ENCODE data around the gene PCDHA6. TPM values are rescaled to one million over a fixed set of nuclear protein-coding genes. Genes with fewer than 3 reads are reported as not detected.
"Not testable (repeated sequence)": the region's sequence is repeated elsewhere in the genome, so short reads cannot be mapped to it uniquely, and the experiment has no call there.

PCDHA6 gene
- total RNA-seq, 2 experiments from 2014 or later: not detected

DNA sequence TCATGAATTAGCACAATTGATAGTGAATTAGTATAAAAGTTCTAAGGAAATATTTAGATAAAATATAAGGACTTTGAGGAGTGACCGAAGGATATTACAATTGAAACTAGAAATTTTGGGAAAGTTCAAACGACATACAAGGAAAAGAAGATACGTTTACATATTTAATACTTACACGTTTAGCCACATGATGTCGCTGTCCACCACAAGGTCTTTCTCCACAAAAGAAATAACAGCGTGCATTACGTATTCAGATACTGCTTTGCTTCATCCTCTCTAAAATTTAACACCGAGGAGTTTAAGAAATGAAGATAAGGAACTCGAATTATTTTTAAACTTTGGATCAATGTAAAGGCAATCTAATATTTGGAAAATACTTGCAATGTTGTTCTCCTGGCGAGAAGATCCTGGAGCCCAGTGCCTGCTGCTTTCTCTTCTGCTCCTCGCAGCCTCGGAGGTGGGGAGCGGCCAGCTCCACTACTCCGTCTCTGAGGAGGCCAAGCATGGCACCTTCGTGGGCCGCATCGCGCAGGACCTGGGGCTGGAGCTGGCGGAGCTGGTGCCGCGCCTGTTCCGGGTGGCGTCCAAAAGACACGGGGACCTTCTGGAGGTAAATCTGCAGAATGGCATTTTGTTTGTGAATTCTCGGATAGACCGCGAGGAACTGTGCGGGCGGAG is 26.8 kb upstream of the PCDHA6 start, which contains the start of gene PCDHA3:
Gene PCDHA3, plus strand, starts transcription at position 242 of the 678 bp plus-strand sequence.
- H3K4me1 Mint-ChIP-seq: no peaks in the 10 kb centered on the region
- intact Hi-C loops (cut with DNase I, micrococcal nuclease): loop anchor here in 1 of 2 experiments (5.0 kb wide), 1 partner anchor 41 kb away; the partner anchor contains the start of gene PCDHA8
- POLR2A ChIA-PET: no interaction called here
- H3K27ac Mint-ChIP-seq: no peak within 1 kb of the TSS
- DNase-seq (no peak), ATAC-seq (no peak)
- no peak within 1 kb of the TSS for H3K4me3 Mint-ChIP-seq
- H3K9me3 Mint-ChIP-seq (ENCODE audit: low read depth): peaks cover 19% of the 10 kb centered on the region
- H3K36me3 Mint-ChIP-seq (ENCODE audit: low read depth): peaks cover 7% of the 10 kb centered on the region
- H3K27me3 Mint-ChIP-seq: peaks cover 26% of the 10 kb centered on the region
- CTCF ChIA-PET: interaction anchor here (1.1 kb wide), 1 partner anchor 16 kb away, joined by 3 read pairs; no protein-coding TSS in a partner anchor

DNA sequence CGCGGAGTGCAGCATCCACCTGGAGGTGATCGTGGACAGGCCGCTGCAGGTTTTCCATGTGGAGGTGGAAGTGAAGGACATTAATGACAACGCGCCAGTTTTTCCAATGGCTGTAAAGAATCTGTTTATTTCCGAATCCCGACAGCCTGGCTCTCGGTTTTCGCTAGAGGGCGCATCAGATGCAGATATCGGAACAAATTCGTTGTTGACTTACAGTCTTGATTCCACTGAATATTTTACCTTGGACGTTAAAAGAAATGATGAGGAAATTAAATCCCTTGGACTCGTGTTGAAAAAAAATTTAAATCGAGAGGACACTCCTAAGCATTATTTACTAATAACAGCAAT is 26.3 kb upstream of the PCDHA6 start:
- Mint-ChIP-seq H3K27me3 (peaks cover 27% of the 10 kb centered on the region), H3K9me3 (ENCODE audit: low read depth) (peaks cover 17% of the 10 kb centered on the region), H3K27ac (no peak overlapping the region), H3K36me3 (ENCODE audit: low read depth) (peaks cover 7% of the 10 kb centered on the region), H3K4me1 (no peaks in the 10 kb centered on the region), H3K4me3 (no peak overlapping the region)
- POLR2A ChIA-PET: no interaction called here
- intact Hi-C loops (cut with DNase I, micrococcal nuclease): loop anchor here in 1 of 2 experiments (5.0 kb wide), 1 partner anchor 41 kb away; the partner anchor contains the start of gene PCDHA8
- DNase-seq: no peak
- no peak for ATAC-seq
- CTCF ChIA-PET: interaction anchor here (1.1 kb wide), 1 partner anchor 16 kb away, joined by 3 read pairs; no protein-coding TSS in a partner anchor

DNA sequence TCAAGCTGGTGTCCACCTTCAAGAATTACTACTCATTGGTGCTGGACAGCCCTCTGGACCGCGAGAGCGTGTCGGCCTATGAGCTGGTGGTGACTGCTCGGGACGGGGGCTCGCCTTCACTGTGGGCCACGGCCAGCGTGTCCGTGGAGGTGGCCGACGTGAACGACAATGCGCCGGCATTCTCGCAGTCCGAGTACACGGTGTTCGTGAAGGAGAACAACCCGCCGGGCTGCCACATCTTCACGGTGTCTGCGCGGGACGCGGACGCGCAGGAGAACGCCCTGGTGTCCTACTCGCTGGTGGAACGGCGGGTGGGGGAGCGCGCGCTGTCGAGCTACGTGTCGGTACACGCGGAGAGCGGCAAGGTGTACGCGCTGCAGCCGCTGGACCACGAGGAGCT is 25.4 kb upstream of the PCDHA6 start:
- peaks cover 28% of the 10 kb centered on the region for H3K27me3 Mint-ChIP-seq
- H3K9me3 Mint-ChIP-seq (ENCODE audit: low read depth): peaks cover 18% of the 10 kb centered on the region
- intact Hi-C loops (cut with DNase I, micrococcal nuclease): loop anchor here in 1 of 2 experiments (5.0 kb wide), 1 partner anchor 40 kb away; the partner anchor contains the start of gene PCDHA8
- H3K27ac Mint-ChIP-seq; H3K4me3 Mint-ChIP-seq; H3K36me3 Mint-ChIP-seq (ENCODE audit: low read depth); DNase-seq; POLR2A ChIA-PET; H3K4me1 Mint-ChIP-seq; CTCF ChIA-PET; ATAC-seq: not testable (repeated sequence)

DNA sequence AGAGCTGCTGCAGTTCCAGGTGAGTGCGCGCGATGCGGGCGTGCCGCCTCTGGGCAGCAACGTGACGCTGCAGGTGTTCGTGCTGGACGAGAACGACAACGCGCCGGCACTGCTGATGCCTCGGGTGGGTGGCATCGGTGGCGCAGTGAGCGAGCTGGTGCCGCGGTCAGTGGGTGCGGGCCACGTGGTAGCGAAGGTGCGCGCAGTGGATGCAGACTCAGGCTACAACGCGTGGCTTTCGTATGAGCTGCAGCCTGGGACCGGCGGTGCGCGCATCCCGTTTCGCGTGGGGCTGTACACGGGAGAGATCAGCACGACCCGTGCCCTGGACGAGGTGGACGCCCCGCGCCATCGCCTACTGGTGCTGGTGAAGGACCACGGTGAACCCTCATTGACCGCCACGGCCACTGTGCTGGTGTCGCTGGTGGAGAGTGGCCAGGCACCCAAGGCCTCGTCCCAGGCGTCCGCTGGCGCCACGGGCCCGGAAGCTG is 24.9 kb upstream of the PCDHA6 start:
- no peak overlapping the region for H3K4me3 Mint-ChIP-seq
- H3K27ac Mint-ChIP-seq: no peak overlapping the region
- no peaks in the 10 kb centered on the region for H3K4me1 Mint-ChIP-seq
- no peak for DNase-seq
- H3K27me3 Mint-ChIP-seq: peaks cover 31% of the 10 kb centered on the region
- intact Hi-C loops (cut with DNase I, micrococcal nuclease): loop anchor here in 1 of 2 experiments (5.0 kb wide), 1 partner anchor 39 kb away; the partner anchor contains the start of gene PCDHA8
- H3K9me3 Mint-ChIP-seq (ENCODE audit: low read depth): peaks cover 17% of the 10 kb centered on the region
- POLR2A ChIA-PET: no interaction called here
- ATAC-seq: no peak
- CTCF ChIA-PET: no interaction called here
- H3K36me3 Mint-ChIP-seq (ENCODE audit: low read depth): peaks cover 7% of the 10 kb centered on the region

DNA sequence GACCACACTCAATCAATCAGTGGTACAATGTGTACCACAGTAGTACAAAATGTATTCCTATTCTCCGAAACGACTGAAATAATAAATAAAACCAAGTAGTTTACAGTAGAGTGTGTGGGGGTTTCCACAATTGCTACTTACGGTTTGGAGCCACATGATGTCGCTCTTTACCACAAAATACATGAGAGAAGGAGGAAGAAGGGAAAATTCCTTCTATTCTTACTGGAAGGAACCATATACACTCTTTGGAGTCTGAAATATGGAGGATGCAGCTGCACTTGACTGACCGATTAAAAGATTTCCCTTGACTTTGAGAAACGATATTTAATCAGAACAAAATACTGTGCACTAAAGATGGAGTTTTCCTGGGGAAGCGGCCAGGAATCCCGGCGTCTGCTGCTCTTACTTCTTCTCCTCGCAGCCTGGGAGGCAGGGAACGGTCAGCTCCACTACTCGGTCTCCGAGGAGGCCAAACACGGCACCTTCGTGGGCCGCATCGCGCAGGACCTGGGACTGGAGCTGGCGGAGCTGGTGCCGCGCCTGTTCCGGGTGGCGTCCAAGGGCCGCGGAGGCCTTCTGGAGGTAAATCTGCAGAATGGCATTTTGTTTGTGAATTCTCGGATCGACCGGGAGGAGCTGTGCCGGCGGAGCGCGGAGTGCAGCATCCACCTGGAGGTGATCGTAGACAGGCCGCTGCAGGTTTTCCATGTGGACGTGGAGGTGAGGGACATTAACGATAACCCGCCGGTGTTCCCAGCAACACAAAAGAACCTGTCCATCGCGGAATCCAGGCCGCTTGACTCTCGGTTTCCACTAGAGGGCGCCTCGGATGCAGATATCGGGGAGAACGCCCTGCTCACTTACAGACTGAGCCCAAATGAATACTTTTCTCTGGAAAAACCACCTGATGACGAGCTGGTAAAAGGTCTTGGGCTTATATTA is 20.7 kb upstream of the PCDHA6 start, which contains the start of gene PCDHA4:
Gene PCDHA4, plus strand, starts transcription at position 235 of the 942 bp plus-strand sequence.
- H3K9me3 Mint-ChIP-seq (ENCODE audit: low read depth): peaks cover 10% of the 10 kb centered on the region
- ATAC-seq: no peak
- no peak within 1 kb of the TSS for H3K27ac Mint-ChIP-seq
- H3K4me1 Mint-ChIP-seq: no peaks in the 10 kb centered on the region
- peak; percentile 48 for DNase-seq
- H3K27me3 Mint-ChIP-seq: peaks cover 21% of the 10 kb centered on the region
- ChIA-PET POLR2A (no interaction called here), CTCF (interaction anchor here (0.7 to 1.1 kb wide), 5 partner anchors 13 to 416 kb away, joined by 3 read pairs; partner anchors contain the start of gene PCDHB14)
- intact Hi-C loops (cut with DNase I, micrococcal nuclease): no loop called here
- H3K4me3 Mint-ChIP-seq: no peak within 1 kb of the TSS
- peaks cover 2% of the 10 kb centered on the region for H3K36me3 Mint-ChIP-seq (ENCODE audit: low read depth)

DNA sequence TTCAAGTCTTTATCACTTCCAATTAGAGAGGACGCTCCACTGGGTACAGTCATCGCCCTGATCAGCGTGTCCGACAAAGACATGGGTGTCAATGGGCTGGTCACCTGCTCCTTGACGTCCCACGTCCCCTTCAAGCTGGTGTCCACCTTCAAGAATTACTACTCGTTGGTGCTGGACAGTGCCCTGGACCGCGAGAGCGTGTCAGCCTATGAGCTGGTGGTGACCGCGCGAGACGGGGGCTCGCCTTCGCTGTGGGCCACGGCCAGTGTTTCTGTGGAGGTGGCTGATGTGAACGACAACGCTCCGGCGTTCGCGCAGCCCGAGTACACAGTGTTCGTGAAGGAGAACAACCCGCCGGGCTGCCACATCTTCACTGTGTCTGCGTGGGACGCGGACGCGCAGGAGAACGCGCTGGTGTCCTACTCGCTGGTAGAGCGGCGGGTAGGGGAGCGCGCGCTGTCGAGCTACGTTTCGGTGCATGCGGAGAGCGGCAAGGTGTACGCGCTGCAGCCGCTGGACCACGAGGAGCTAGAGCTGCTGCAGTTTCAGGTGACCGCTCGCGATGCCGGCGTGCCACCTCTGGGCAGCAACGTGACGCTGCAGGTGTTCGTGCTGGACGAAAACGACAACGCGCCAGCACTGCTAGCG is 19.4 kb upstream of the PCDHA6 start:
- CTCF ChIA-PET; H3K4me1 Mint-ChIP-seq; ATAC-seq; H3K4me3 Mint-ChIP-seq; DNase-seq; H3K27ac Mint-ChIP-seq; H3K36me3 Mint-ChIP-seq (ENCODE audit: low read depth); intact Hi-C loops (cut with DNase I, micrococcal nuclease); POLR2A ChIA-PET: not testable (repeated sequence)
- H3K27me3 Mint-ChIP-seq: peaks cover 23% of the 10 kb centered on the region
- peaks cover 17% of the 10 kb centered on the region for H3K9me3 Mint-ChIP-seq (ENCODE audit: low read depth)

DNA sequence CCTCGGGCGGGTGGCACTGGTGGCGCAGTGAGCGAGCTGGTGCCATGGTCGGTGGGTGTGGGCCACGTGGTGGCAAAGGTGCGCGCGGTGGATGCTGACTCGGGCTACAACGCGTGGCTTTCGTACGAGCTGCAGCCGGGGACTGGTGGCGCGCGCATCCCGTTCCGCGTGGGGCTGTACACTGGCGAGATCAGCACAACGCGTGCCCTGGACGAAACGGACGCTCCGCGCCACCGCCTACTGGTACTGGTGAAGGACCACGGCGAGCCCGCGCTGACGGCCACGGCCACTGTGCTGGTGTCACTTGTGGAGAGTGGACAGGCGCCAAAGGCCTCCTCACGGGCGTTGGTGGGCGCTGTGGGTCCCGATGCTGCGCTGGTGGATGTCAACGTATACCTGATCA is 18.9 kb upstream of the PCDHA6 start:
- POLR2A ChIA-PET: no interaction called here

DNA sequence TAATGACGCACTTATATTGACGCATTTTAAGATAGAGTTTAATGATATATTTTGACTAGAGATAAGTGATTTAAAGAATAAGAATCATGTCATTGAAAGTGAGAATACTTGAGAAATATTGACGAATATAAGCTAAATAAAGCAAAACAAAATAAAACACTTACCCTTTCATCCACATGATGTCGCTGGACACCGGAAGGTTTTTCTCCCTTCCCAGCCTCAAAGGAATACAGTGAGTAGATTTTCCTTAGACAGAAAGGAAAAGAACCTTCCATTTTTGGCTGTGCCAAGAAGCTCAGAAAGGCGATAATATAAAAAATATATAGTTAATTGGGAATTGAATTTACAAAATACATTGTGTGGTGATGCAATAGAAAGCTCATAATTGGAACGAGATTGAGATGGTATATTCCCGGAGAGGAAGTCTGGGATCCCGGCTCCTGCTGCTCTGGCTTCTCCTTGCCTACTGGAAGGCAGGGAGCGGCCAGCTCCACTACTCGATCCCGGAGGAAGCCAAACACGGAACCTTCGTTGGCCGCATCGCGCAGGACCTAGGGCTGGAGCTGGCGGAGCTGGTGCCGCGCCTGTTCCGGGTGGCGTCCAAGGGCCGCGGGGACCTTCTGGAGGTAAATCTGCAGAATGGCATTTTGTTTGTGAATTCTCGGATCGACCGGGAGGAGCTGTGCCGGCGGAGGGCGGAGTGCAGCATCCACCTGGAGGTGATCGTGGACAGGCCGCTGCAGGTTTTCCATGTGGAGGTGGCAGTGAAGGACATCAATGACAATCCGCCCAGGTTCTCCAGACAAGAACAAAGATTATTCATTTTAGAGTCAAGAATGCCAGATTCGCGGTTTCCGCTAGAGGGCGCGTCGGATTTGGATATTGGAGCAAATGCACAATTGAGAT is 6.1 kb upstream of the PCDHA6 start, which contains the start of gene PCDHA5:
Gene PCDHA5, plus strand, starts transcription at position 239 of the 906 bp plus-strand sequence.
- peaks cover 5% of the 10 kb centered on the region for H3K9me3 Mint-ChIP-seq (ENCODE audit: low read depth)
- intact Hi-C loops (cut with DNase I, micrococcal nuclease): no loop called here
- POLR2A ChIA-PET: no interaction called here
- ATAC-seq (no peak), DNase-seq (peak; percentile 62)
- no peak within 1 kb of the TSS for H3K4me3 Mint-ChIP-seq
- peaks cover 3% of the 10 kb centered on the region for H3K36me3 Mint-ChIP-seq (ENCODE audit: low read depth)
- peaks cover 5% of the 10 kb centered on the region for H3K27me3 Mint-ChIP-seq
- H3K4me1 Mint-ChIP-seq: no peaks in the 10 kb centered on the region
- H3K27ac Mint-ChIP-seq: no peak within 1 kb of the TSS
- CTCF ChIA-PET: interaction anchor here (0.7 to 1.6 kb wide), 5 partner anchors 16 to 1911 kb away, joined by 3 to 6 read pairs (median 4); partner anchors contain the start of gene PCDHA1

More for the DNA sequence above, 18.9 kb upstream of the PCDHA6 start:
- peaks cover 21% of the 10 kb centered on the region for H3K27me3 Mint-ChIP-seq
- no peak overlapping the region for H3K27ac Mint-ChIP-seq
- CTCF ChIA-PET: no interaction called here
- intact Hi-C loops (cut with DNase I, micrococcal nuclease): no loop called here
- no peaks in the 10 kb centered on the region for H3K4me1 Mint-ChIP-seq
- H3K4me3 Mint-ChIP-seq: no peak overlapping the region
- ATAC-seq: no peak
- H3K36me3 Mint-ChIP-seq (ENCODE audit: low read depth): peaks cover 2% of the 10 kb centered on the region
- peaks cover 15% of the 10 kb centered on the region for H3K9me3 Mint-ChIP-seq (ENCODE audit: low read depth)
- no peak for DNase-seq

DNA sequence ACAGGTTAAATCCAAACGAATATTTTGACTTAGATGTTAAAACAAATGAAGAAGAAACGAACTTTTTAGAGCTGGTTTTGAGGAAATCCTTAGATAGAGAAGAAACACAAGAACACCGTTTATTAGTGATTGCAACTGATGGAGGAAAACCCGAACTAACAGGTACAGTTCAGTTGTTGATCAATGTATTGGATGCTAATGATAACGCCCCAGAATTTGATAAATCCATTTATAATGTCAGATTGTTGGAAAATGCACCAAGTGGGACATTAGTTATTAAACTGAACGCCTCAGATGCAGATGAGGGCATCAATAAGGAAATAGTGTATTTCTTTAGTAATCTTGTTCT is 5.5 kb upstream of the PCDHA6 start:
- ChIA-PET CTCF (interaction anchor here (1.6 kb wide), 1 partner anchor 17 kb away, joined by 6 read pairs; no protein-coding TSS in a partner anchor), POLR2A (no interaction called here)
- DNase-seq (no peak), ATAC-seq (no peak)
- H3K9me3 Mint-ChIP-seq (ENCODE audit: low read depth): peaks cover 8% of the 10 kb centered on the region
- intact Hi-C loops (cut with DNase I, micrococcal nuclease): no loop called here
- H3K4me3 Mint-ChIP-seq: no peak overlapping the region
- peaks cover 9% of the 10 kb centered on the region for H3K27me3 Mint-ChIP-seq
- peaks cover 3% of the 10 kb centered on the region for H3K36me3 Mint-ChIP-seq (ENCODE audit: low read depth)
- H3K27ac Mint-ChIP-seq: no peak overlapping the region
- no peaks in the 10 kb centered on the region for H3K4me1 Mint-ChIP-seq

DNA sequence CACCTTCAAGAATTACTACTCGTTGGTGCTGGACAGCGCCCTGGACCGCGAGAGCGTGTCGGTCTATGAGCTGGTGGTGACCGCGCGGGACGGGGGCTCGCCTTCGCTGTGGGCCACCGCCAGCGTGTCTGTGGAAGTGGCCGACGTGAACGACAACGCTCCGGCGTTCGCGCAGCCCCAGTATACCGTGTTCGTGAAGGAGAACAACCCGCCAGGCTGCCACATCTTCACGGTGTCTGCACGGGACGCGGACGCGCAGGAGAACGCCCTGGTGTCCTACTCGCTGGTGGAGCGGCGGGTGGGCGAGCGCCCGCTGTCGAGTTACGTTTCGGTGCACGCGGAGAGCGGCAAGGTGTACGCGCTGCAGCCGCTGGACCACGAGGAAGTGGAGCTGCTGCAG is 4.8 kb upstream of the PCDHA6 start:
- intact Hi-C loops (cut with DNase I, micrococcal nuclease); H3K4me1 Mint-ChIP-seq; H3K9me3 Mint-ChIP-seq (ENCODE audit: low read depth); H3K36me3 Mint-ChIP-seq (ENCODE audit: low read depth); H3K27ac Mint-ChIP-seq; ATAC-seq; POLR2A ChIA-PET; H3K4me3 Mint-ChIP-seq; CTCF ChIA-PET; DNase-seq: not testable (repeated sequence)
- peaks cover 14% of the 10 kb centered on the region for H3K27me3 Mint-ChIP-seq

All from activated CD4-positive, alpha-beta T cell treated with anti-CD3 and anti-CD28 coated beads for 36 hours (primary cell).